Left lung (tissue), 10 donors: Measurements from ENCODE around the gene MS4A18. TPM values are rescaled to one million over a fixed set of nuclear protein-coding genes. Genes with fewer than 3 reads are reported as not detected.

Source experiments
- ATAC-seq: fragments of 200-7000 bp; cut with Tn5 transposase; one replicate; pipeline ENCODE4 v1.9.1; 2020; ENCODE audit warnings: moderate library complexity
- DNase-seq, 4 donors: peaks; one replicate each; pipeline ENCODE4 v3.0.0-alpha.2; 2013 to 2020
- H3K27ac ChIP-seq, 2 donors: fragments of 200-600 bp; sonication (generic) in 1 of 2; one replicate each; pipeline versions ENCODE4 v1.5.0 to v1.8.0; 2020 to 2021
- H3K27me3 ChIP-seq, 2 donors: fragments of 200-600 bp; sonication (generic) in 1 of 2; one replicate each; pipeline versions ENCODE4 v1.5.0 to v1.8.0; 2020 to 2021
- H3K36me3 ChIP-seq, 2 donors: fragments of 200-600 bp; sonication (generic) in 1 of 2; one replicate each; pipeline versions ENCODE4 v1.5.0 to v1.8.0; 2020 to 2021
- H3K4me1 ChIP-seq, 2 donors: fragments of 200-600 bp; one replicate each; pipeline ENCODE4 v1.8.0; 2021
- H3K4me3 ChIP-seq, 2 donors: fragments of 200-600 bp; sonication (generic) in 1 of 2; one replicate each; pipeline versions ENCODE4 v1.5.0 to v1.8.0; 2020 to 2021; ENCODE audit warnings: mild to moderate bottlenecking in 1 of 2
- H3K9me3 ChIP-seq, 2 donors: fragments of 200-600 bp; sonication (generic) in 1 of 2; one replicate each; pipeline versions ENCODE4 v1.5.0 to v1.8.0; 2020 to 2021
- intact Hi-C, 2 donors: fragments of 100-400 bp; cut with DNase I; formaldehyde crosslinking; loops; one replicate each; pipeline versions ENCODE4 v1.11.2 to v1.14.2; 2022
- polyA plus RNA-seq, 6 donors: library from polyadenylated mRNA; unstranded; fragments of 120-200 nt; gene quantifications; one replicate each; pipeline ENCODE4 v1.2.1, GENCODE V29; 2013; ENCODE audit not compliant: insufficient read length in 6 of 6
- total RNA-seq, 2 donors: library from RNA; stranded (reverse); fragmentation: NEBNext Ultra II Directional; extraction: Animal tissue kit (Norgen Biotek cat#: 25700); gene quantifications; one replicate each; pipeline ENCODE4 v1.2.1, GENCODE V29; 2021
- TF ChIP-seq, protein P1 (sequence below), 2 donors: fragments of 200-600 bp; sonication (generic) in 1 of 2; IDR thresholded peaks; one replicate each; pipeline versions ENCODE4 v1.5.0 to v1.8.0; 2021; ENCODE audit warnings: antibody characterized with exemption in 2 of 2
- donor health status: DM: no; HTN: yes; CAD: no.
- donor health status: DM: no; HTN: no; CAD: no.

The MS4A18 gene
- total and polyA plus RNA-seq, 8 donors: not detected

GRCh38 chr11:60765355-60765754 is 40.8 kb downstream of the MS4A18 start:
- no peak overlapping the region for H3K4me3 ChIP-seq
- H3K9me3 ChIP-seq: no peaks in the 10 kb centered on the region
- TF ChIP-seq, protein P1, sequence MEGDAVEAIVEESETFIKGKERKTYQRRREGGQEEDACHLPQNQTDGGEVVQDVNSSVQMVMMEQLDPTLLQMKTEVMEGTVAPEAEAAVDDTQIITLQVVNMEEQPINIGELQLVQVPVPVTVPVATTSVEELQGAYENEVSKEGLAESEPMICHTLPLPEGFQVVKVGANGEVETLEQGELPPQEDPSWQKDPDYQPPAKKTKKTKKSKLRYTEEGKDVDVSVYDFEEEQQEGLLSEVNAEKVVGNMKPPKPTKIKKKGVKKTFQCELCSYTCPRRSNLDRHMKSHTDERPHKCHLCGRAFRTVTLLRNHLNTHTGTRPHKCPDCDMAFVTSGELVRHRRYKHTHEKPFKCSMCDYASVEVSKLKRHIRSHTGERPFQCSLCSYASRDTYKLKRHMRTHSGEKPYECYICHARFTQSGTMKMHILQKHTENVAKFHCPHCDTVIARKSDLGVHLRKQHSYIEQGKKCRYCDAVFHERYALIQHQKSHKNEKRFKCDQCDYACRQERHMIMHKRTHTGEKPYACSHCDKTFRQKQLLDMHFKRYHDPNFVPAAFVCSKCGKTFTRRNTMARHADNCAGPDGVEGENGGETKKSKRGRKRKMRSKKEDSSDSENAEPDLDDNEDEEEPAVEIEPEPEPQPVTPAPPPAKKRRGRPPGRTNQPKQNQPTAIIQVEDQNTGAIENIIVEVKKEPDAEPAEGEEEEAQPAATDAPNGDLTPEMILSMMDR (IDR thresholded peaks at IDR 0.05): no peak
- no peak overlapping the region for H3K27ac ChIP-seq
- peaks cover 0 to 9% of the 10 kb centered on the region in 2 donors for H3K4me1 ChIP-seq
- H3K27me3 ChIP-seq: peaks cover 0 to 32% of the 10 kb centered on the region in 2 donors
- no peak for DNase-seq
- H3K36me3 ChIP-seq: no peaks in the 10 kb centered on the region
- intact Hi-C loops: no loop called here
- ATAC-seq: no peak

DNA sequence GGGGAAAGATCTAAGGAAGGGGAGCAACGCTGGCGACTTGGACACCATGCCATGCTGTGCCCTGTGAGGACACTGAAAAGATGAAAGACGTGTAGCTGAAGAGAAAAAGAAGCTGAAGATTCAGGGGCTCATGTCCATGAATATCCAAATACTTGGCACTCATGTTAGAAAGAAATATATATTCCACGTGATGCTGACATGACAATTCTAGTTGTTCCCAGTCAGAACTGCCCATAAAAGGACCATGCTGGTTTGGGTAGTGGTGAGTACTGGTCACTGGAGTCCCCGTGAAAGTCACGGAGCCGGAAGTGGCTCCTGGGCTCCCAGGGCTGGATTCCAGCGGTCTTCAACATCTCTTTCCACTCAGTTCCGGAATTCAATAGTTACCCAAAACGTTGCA is 42.0 kb downstream of the MS4A18 start:
- Histone ChIP-seq H3K36me3 (no peaks in the 10 kb centered on the region), H3K27ac (no peak overlapping the region), H3K27me3 (peaks cover 0 to 26% of the 10 kb centered on the region in 2 donors), H3K9me3 (no peaks in the 10 kb centered on the region), H3K4me3 (no peak overlapping the region), H3K4me1 (peaks cover 0 to 9% of the 10 kb centered on the region in 2 donors)
- DNase-seq (no peak), ATAC-seq (no peak)
- intact Hi-C loops: no loop called here
- TF ChIP-seq, protein P1 (IDR thresholded peaks at IDR 0.05): no peak

DNA sequence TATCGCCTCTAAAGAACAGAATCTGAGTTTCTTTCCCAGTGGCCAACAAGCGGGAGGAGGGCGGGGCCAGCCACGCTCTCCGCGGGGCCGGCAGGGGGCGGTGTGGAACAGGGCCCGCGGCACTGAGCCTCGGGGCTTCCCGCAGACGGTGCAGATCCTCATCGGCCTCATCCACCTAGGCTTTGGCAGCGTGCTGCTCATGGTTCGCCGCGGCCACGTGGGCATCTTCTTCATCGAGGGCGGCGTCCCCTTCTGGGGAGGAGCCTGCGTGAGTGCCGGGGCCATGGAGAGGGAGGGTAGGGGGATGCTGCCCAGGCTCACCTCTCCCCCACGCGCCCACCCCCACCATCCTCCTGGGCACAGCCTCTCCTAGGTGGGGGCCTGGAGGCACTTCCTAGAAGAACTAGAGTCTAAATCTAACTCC is 42.9 kb downstream of the MS4A18 start:
- Histone ChIP-seq H3K4me1 (peaks cover 0 to 6% of the 10 kb centered on the region in 2 donors), H3K9me3 (no peaks in the 10 kb centered on the region), H3K27me3 (peaks cover 0 to 26% of the 10 kb centered on the region in 2 donors), H3K27ac (no peak overlapping the region), H3K36me3 (no peaks in the 10 kb centered on the region), H3K4me3 (no peak overlapping the region)
- DNase-seq (no peak), ATAC-seq (no peak)
- TF ChIP-seq, protein P1 (IDR thresholded peaks at IDR 0.05): peak in 1 of 2 donors; percentile 26
- intact Hi-C loops: no loop called here

GRCh38 chr11:60768202-60768601 is 43.7 kb downstream of the MS4A18 start:
- H3K27me3 ChIP-seq: peaks cover 0 to 26% of the 10 kb centered on the region in 2 donors
- H3K36me3 ChIP-seq: no peaks in the 10 kb centered on the region
- H3K9me3 ChIP-seq: no peaks in the 10 kb centered on the region
- intact Hi-C loops: no loop called here
- DNase-seq: no peak
- no peak overlapping the region for H3K27ac ChIP-seq
- H3K4me3 ChIP-seq: no peak overlapping the region
- TF ChIP-seq, protein P1 (IDR thresholded peaks at IDR 0.05): no peak
- peaks cover 0 to 5% of the 10 kb centered on the region in 2 donors for H3K4me1 ChIP-seq
- no peak for ATAC-seq

DNA sequence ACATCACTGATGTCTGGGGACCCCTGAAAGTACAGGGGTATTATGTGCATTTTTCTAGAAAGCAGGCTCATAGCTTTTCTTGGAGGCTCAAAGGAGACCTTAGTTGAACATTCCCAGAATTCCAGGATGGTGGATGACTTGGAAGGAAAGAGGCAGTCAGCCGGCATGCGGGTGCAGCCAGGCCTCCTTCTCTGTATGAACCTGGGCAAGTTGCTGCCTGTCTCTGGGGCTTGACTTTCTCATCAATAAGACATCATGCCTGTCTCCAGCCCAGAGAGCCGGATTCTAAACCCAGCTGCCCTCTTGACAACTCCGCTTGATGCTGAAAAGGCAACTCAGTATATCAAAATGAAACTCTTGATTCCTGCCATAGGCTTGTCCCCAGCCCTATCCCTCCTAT is 44.8 kb downstream of the MS4A18 start:
- TF ChIP-seq, protein P1 (IDR thresholded peaks at IDR 0.05): no peak
- Histone ChIP-seq H3K27ac (no peak overlapping the region), H3K4me3 (no peak overlapping the region), H3K4me1 (no peaks in the 10 kb centered on the region), H3K36me3 (no peaks in the 10 kb centered on the region), H3K27me3 (peaks cover 0 to 22% of the 10 kb centered on the region in 2 donors), H3K9me3 (no peaks in the 10 kb centered on the region)
- ATAC-seq: no peak
- DNase-seq: no peak
- intact Hi-C loops: no loop called here
